C1 segment of cervical spinal cord (tissue), 14 donors: ENCODE data around the gene NSFL1C.

Experiments
- DNase-seq, 14 donors: peaks; one replicate each; lab custom pipeline; 2025; lab: John Stamatoyannopoulos, UW

NSFL1C gene

DNA sequence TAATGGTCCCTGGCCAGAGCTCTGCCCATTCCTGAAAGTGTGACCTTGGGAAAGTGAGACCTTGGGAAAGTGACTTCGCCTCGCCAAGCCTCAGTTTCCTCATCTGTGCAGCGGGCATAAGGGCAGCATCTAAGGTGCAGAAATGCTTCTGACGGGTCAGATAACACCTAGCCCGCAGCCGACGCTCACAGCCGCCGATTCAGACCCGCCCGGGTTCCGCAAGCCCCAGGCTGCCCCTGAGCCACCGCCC lies 74.3 kb downstream of the NSFL1C start:
- DNase-seq, result no peak
